Left lung (tissue), 10 donors: Measurements from ENCODE around the gene CDS1. TPM values are rescaled to one million over a fixed set of nuclear protein-coding genes. Genes with fewer than 3 reads are reported as not detected.
"Not testable (repeated sequence)": the region's sequence is repeated elsewhere in the genome, so short reads cannot be mapped to it uniquely, and the experiment has no call there.

Experiments
- ATAC-seq: fragments of 200-7000 bp; cut with Tn5 transposase; one replicate; pipeline ENCODE4 v1.9.1; 2020; ENCODE audit warnings: moderate library complexity
- DNase-seq, 4 donors: peaks; one replicate each; pipeline ENCODE4 v3.0.0-alpha.2; 2013 to 2020
- H3K27ac ChIP-seq, 2 donors: fragments of 200-600 bp; sonication (generic) in 1 of 2; one replicate each; pipeline versions ENCODE4 v1.5.0 to v1.8.0; 2020 to 2021
- H3K27me3 ChIP-seq, 2 donors: fragments of 200-600 bp; sonication (generic) in 1 of 2; one replicate each; pipeline versions ENCODE4 v1.5.0 to v1.8.0; 2020 to 2021
- H3K36me3 ChIP-seq, 2 donors: fragments of 200-600 bp; sonication (generic) in 1 of 2; one replicate each; pipeline versions ENCODE4 v1.5.0 to v1.8.0; 2020 to 2021
- H3K4me1 ChIP-seq, 2 donors: fragments of 200-600 bp; one replicate each; pipeline ENCODE4 v1.8.0; 2021
- H3K4me3 ChIP-seq, 2 donors: fragments of 200-600 bp; sonication (generic) in 1 of 2; one replicate each; pipeline versions ENCODE4 v1.5.0 to v1.8.0; 2020 to 2021; ENCODE audit warnings: mild to moderate bottlenecking in 1 of 2
- H3K9me3 ChIP-seq, 2 donors: fragments of 200-600 bp; sonication (generic) in 1 of 2; one replicate each; pipeline versions ENCODE4 v1.5.0 to v1.8.0; 2020 to 2021
- CTCF ChIP-seq, 2 donors: fragments of 200-600 bp; sonication (generic) in 1 of 2; IDR thresholded peaks; one replicate each; pipeline versions ENCODE4 v1.5.0 to v1.8.0; 2021; ENCODE audit warnings: antibody characterized with exemption in 2 of 2
- intact Hi-C, 2 donors: fragments of 100-400 bp; cut with DNase I; formaldehyde crosslinking; loops; one replicate each; pipeline versions ENCODE4 v1.11.2 to v1.14.2; 2022
- polyA plus RNA-seq, 6 donors: library from polyadenylated mRNA; unstranded; fragments of 120-200 nt; gene quantifications; one replicate each; pipeline ENCODE4 v1.2.1, GENCODE V29; 2013; ENCODE audit not compliant: insufficient read length in 6 of 6
- total RNA-seq, 2 donors: library from RNA; stranded (reverse); fragmentation: NEBNext Ultra II Directional; extraction: Animal tissue kit (Norgen Biotek cat#: 25700); gene quantifications; one replicate each; pipeline ENCODE4 v1.2.1, GENCODE V29; 2021
- donor health status: DM: no; HTN: yes; CAD: no.
- donor health status: DM: no; HTN: no; CAD: no.

Gene CDS1
- total and polyA plus RNA-seq, 8 donors = 10.3 to 25.7 (median 20.9) TPM

- TF ChIP-seq CTCF (IDR thresholded peaks at IDR 0.05) = no peak
- DNase-seq (peak in 2 of 4 donors; percentile 8 to 30), ATAC-seq (peak; percentile 92)
- no peak overlapping the region for H3K4me3 ChIP-seq
- peak overlapping the region; percentile 34 to 37 for H3K27ac ChIP-seq
- H3K9me3 ChIP-seq = no peaks in the 10 kb centered on the region
- no peaks in the 10 kb centered on the region for H3K27me3 ChIP-seq
- H3K4me1 ChIP-seq = peaks cover 21 to 26% of the 10 kb centered on the region in 2 donors
- peaks cover 5 to 100% of the 10 kb centered on the region in 2 donors for H3K36me3 ChIP-seq
- intact Hi-C loops = no loop called here
Observed at GRCh38 chr4:84681486-84682274, 98.8 kb downstream of the CDS1 start.

GRCh38 chr4:84682661-84683060, 99.7 kb downstream of the CDS1 start:
- H3K9me3 ChIP-seq, intact Hi-C loops, H3K4me3 ChIP-seq, H3K27me3 ChIP-seq, DNase-seq: not testable (repeated sequence)
- peak; percentile 6 for ATAC-seq
- H3K27ac ChIP-seq = peak overlapping the region; percentile 34 to 37
- peaks cover 21 to 26% of the 10 kb centered on the region in 2 donors for H3K4me1 ChIP-seq
- peaks cover 0 to 100% of the 10 kb centered on the region in 2 donors for H3K36me3 ChIP-seq

- TF ChIP-seq CTCF (IDR thresholded peaks at IDR 0.05) = no peak
- ATAC-seq (peak; percentile 32), DNase-seq (peak in 1 of 4 donors; percentile 43)
- H3K27ac ChIP-seq = no peak overlapping the region
- no peak overlapping the region for H3K4me3 ChIP-seq
- H3K4me1 ChIP-seq = peaks cover 21 to 26% of the 10 kb centered on the region in 2 donors
- peaks cover 0 to 100% of the 10 kb centered on the region in 2 donors for H3K36me3 ChIP-seq
- H3K9me3 ChIP-seq = no peaks in the 10 kb centered on the region
- intact Hi-C loops = no loop called here
- no peaks in the 10 kb centered on the region for H3K27me3 ChIP-seq
Observed at GRCh38 chr4:84683064-84683850, 100.3 kb downstream of the CDS1 start.

DNA sequence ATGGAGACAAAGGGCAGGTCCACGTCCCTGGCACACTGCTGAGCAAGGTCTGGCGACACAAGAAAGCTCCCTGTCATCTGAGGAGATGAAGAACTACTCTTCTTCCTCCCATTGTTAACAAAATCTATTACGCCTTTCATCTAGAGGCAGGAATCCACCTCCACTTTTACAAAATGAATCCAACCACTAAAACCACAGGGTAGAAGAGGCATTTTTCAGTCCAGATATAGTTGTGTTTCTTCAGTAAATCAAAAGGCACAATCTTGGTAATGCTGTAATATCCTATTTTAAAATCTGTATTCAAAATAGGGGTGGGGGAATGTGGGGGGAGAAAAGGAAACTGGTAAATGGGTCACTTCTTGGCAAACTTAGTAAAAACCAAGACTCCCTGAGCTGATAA, 101.4 kb downstream of the CDS1 start:
- Histone ChIP-seq H3K4me1 (peaks cover 21 to 26% of the 10 kb centered on the region in 2 donors), H3K27ac (no peak overlapping the region), H3K27me3 (no peaks in the 10 kb centered on the region), H3K4me3 (no peak overlapping the region), H3K9me3 (no peaks in the 10 kb centered on the region), H3K36me3 (peaks cover 0 to 100% of the 10 kb centered on the region in 2 donors)
- intact Hi-C loops = no loop called here
- no peak for TF ChIP-seq CTCF (IDR thresholded peaks at IDR 0.05)
- no peak for DNase-seq
- no peak for ATAC-seq

- Histone ChIP-seq H3K27me3 (no peaks in the 10 kb centered on the region), H3K4me3 (no peak overlapping the region), H3K36me3 (peaks cover 0 to 97% of the 10 kb centered on the region in 2 donors), H3K27ac (no peak overlapping the region), H3K9me3 (no peaks in the 10 kb centered on the region), H3K4me1 (peaks cover 21 to 26% of the 10 kb centered on the region in 2 donors)
- TF ChIP-seq CTCF (IDR thresholded peaks at IDR 0.05) = no peak
- intact Hi-C loops = no loop called here
- no peak for DNase-seq
- ATAC-seq = no peak
Observed at GRCh38 chr4:84685105-84685504, 102.2 kb downstream of the CDS1 start.
